NCI-H187 treated with DMSO at 0.1 percent for 48 hours (cell line): Measurements from ENCODE around the gene GRAP2.
"Not testable (repeated sequence)": the region's sequence is repeated elsewhere in the genome, so short reads cannot be mapped to it uniquely, and the experiment has no call there.

Experiments
- DNase-seq: peaks from one replicate; lab custom pipeline; 2025; lab: John Stamatoyannopoulos, UW

GRAP2 gene

GRCh38 chr22:39897841-39898240, 3.0 kb upstream of the GRAP2 start:
- no peak for DNase-seq

GRCh38 chr22:39898997-39899396, 1.9 kb upstream of the GRAP2 start:
- no peak for DNase-seq

GRCh38 chr22:39901565-39902146, 772 bp downstream of the GRAP2 start:
- no peak for DNase-seq

GRCh38 chr22:39904024-39904423, 3.1 kb downstream of the GRAP2 start:
- DNase-seq, result not testable (repeated sequence)

- no peak for DNase-seq
Observed at GRCh38 chr22:39904862-39905261, 4.0 kb downstream of the GRAP2 start.

GRCh38 chr22:39905687-39906086, 4.8 kb downstream of the GRAP2 start:
- no peak for DNase-seq

- no peak for DNase-seq
Observed at GRCh38 chr22:39906207-39906606, 5.3 kb downstream of the GRAP2 start.

- DNase-seq, result no peak
Observed at GRCh38 chr22:39907047-39907446, 6.2 kb downstream of the GRAP2 start.

- no peak for DNase-seq
Observed at GRCh38 chr22:39907605-39908097, 6.8 kb downstream of the GRAP2 start.

- no peak for DNase-seq
Observed at GRCh38 chr22:39908136-39908535, 7.3 kb downstream of the GRAP2 start.

GRCh38 chr22:39908737-39909136, 7.9 kb downstream of the GRAP2 start:
- no peak for DNase-seq

- DNase-seq, result no peak
Observed at GRCh38 chr22:39910876-39911613, 10.2 kb downstream of the GRAP2 start.

- no peak for DNase-seq
Observed at GRCh38 chr22:39913321-39913720, 12.4 kb downstream of the GRAP2 start.

- DNase-seq, result no peak
Observed at GRCh38 chr22:39913886-39914285, 13.0 kb downstream of the GRAP2 start.

GRCh38 chr22:39914584-39914983, 13.7 kb downstream of the GRAP2 start:
- no peak for DNase-seq

- no peak for DNase-seq
Observed at GRCh38 chr22:39915295-39915726, 14.4 kb downstream of the GRAP2 start.

- DNase-seq, result no peak
Observed at GRCh38 chr22:39916496-39916895, 15.6 kb downstream of the GRAP2 start.

- no peak for DNase-seq
Observed at GRCh38 chr22:39917197-39917643, 16.3 kb downstream of the GRAP2 start.

- DNase-seq, result no peak
Observed at GRCh38 chr22:39917776-39918495, 17.1 kb downstream of the GRAP2 start.

GRCh38 chr22:39920134-39920743, 19.4 kb downstream of the GRAP2 start:
- DNase-seq, result no peak

GRCh38 chr22:39923696-39924095, 22.8 kb downstream of the GRAP2 start:
- no peak for DNase-seq

GRCh38 chr22:39924286-39924685, 23.4 kb downstream of the GRAP2 start:
- no peak for DNase-seq
